ENCODE results near the gene ARF6. TPM values are rescaled to one million over a fixed set of nuclear protein-coding genes. Genes with fewer than 3 reads are reported as not detected.
A peak's percentile ranks its signal among the peaks of the same experiment; 100 is the strongest.

Gene ARF6
- polyA plus RNA-seq, 2 of the 4 experiments (the other 2 are of a cell fraction) = 33.3 to 54.8 TPM

DNA sequence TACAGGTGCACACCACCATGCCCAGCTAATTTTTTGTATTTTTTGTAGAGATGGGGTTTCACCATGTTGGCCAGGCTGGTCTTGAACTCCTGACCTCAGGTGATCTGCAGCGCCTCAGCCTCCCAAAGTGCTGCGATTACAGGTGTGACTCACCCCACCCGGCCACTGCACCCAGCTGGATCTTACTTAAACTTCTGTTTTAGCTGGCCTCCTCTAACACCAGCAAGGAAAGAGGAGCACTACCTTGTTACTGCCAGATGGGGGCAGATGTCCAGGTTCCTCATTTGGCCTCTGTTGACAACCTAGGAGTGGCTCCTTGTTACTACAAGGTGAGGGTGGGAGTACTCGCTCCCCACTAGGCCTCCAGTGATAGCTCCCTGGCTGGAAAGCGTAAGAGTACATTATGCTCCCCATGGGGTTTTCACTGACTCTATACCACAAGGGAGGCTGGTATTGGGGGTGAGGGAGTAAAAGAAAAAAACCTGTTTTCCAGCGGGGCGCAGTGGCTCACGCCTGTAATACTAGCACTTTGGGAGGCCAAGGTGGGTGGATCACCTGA, 13.2 kb upstream of the ARF6 start (continued):
- TF ChIP-seq HOXA7 (CRISPR knock-in tag; IDR thresholded peaks at IDR 0.05) (no peak), JUN (IDR thresholded peaks at IDR 0.05) (no peak), ZFP36 (IDR thresholded peaks at IDR 0.05; ENCODE audit: borderline replicate concordance, partially characterized antibody) (no peak), FOSB (CRISPR knock-in tag; IDR thresholded peaks at IDR 0.05) (no peak), ZSCAN20 (CRISPR knock-in tag; IDR thresholded peaks at IDR 0.05) (no peak), RAD21 (conservative IDR thresholded peaks at IDR 0.05 in 1 of 2, IDR thresholded peaks at IDR 0.05 in 1 of 2) (peak; percentile 53 to 72)
- TF ChIP-seq, protein P1, sequence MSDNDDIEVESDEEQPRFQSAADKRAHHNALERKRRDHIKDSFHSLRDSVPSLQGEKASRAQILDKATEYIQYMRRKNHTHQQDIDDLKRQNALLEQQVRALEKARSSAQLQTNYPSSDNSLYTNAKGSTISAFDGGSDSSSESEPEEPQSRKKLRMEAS (IDR thresholded peaks at IDR 0.05) = 0 out of 2 replicates have a peak, but pooled peaks have one; percentile 17
- TF ChIP-seq, protein P2, sequence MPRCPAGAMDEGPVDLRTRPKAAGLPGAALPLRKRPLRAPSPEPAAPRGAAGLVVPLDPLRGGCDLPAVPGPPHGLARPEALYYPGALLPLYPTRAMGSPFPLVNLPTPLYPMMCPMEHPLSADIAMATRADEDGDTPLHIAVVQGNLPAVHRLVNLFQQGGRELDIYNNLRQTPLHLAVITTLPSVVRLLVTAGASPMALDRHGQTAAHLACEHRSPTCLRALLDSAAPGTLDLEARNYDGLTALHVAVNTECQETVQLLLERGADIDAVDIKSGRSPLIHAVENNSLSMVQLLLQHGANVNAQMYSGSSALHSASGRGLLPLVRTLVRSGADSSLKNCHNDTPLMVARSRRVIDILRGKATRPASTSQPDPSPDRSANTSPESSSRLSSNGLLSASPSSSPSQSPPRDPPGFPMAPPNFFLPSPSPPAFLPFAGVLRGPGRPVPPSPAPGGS (IDR thresholded peaks at IDR 0.05) = no peak
- TF ChIP-seq, protein P3, sequence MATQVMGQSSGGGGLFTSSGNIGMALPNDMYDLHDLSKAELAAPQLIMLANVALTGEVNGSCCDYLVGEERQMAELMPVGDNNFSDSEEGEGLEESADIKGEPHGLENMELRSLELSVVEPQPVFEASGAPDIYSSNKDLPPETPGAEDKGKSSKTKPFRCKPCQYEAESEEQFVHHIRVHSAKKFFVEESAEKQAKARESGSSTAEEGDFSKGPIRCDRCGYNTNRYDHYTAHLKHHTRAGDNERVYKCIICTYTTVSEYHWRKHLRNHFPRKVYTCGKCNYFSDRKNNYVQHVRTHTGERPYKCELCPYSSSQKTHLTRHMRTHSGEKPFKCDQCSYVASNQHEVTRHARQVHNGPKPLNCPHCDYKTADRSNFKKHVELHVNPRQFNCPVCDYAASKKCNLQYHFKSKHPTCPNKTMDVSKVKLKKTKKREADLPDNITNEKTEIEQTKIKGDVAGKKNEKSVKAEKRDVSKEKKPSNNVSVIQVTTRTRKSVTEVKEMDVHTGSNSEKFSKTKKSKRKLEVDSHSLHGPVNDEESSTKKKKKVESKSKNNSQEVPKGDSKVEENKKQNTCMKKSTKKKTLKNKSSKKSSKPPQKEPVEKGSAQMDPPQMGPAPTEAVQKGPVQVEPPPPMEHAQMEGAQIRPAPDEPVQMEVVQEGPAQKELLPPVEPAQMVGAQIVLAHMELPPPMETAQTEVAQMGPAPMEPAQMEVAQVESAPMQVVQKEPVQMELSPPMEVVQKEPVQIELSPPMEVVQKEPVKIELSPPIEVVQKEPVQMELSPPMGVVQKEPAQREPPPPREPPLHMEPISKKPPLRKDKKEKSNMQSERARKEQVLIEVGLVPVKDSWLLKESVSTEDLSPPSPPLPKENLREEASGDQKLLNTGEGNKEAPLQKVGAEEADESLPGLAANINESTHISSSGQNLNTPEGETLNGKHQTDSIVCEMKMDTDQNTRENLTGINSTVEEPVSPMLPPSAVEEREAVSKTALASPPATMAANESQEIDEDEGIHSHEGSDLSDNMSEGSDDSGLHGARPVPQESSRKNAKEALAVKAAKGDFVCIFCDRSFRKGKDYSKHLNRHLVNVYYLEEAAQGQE (IDR thresholded peaks at IDR 0.05) = no peak

- FAIRE-seq (no peak), DNase-seq (ENCODE audit: low read depth in 1 of 2, low spot score in 1 of 2) (no peak), ATAC-seq (peak; percentile 37 to 51; a peak in 3 of 6 replicates)
- POLR2A ChIA-PET = interaction anchor here (0.6 to 1.4 kb wide), 4 partner anchors 12 to 113 kb away, joined by 3 to 7 read pairs (median 4); no protein-coding TSS in a partner anchor
- WGBS (ENCODE audit: missing lambda C conversion rate) = 75% methylated on average over 9 of the region's 9 CpGs
- Histone ChIP-seq H3K4me3 (no peak overlapping the region), H3K27ac (peak overlapping the region in 1 of 2 experiments; percentile 38; a peak in 2 of 6 replicates), H3K4me1 (0 out of 3 replicates have a peak, but pooled peaks cover 3% of the 10 kb centered on the region), H3K9me3 (no peaks in the 10 kb centered on the region), H3K4me2 (no peak overlapping the region)
- CTCF ChIA-PET = interaction anchor here (0.9 to 2.3 kb wide), 26 partner anchors 9 to 233 kb away, joined by 3 to 26 read pairs (median 6); partner anchors contain the start of gene ARF6
- no peak for TF ChIP-seq CBX8 (IDR thresholded peaks at IDR 0.05)
- no peak for TF ChIP-seq CBX2 (IDR thresholded peaks at IDR 0.05; ENCODE audit: borderline replicate concordance, low read depth)
- no peak for TF ChIP-seq CHD4 (IDR thresholded peaks at IDR 0.05; ENCODE audit: borderline replicate concordance)
- no peak for TF ChIP-seq JUNB (IDR thresholded peaks at IDR 0.05)
- TF ChIP-seq FOSL2 (IDR thresholded peaks at IDR 0.05) = no peak
- TF ChIP-seq FOSL2 (CRISPR knock-in tag; IDR thresholded peaks at IDR 0.05) = no peak
- TF ChIP-seq FOSB (CRISPR knock-in tag; IDR thresholded peaks at IDR 0.05) = no peak
- TF ChIP-seq ZNF302 (CRISPR knock-in tag; IDR thresholded peaks at IDR 0.05) = no peak
- no peak for TF ChIP-seq PHF8 (IDR thresholded peaks at IDR 0.05; ENCODE audit: borderline replicate concordance, low read depth)
- TF ChIP-seq POLR2A (IDR thresholded peaks at IDR 0.05; ENCODE audit: low read length) = no peak
- TF ChIP-seq RARB (CRISPR knock-in tag; IDR thresholded peaks at IDR 0.05) = no peak
- TF ChIP-seq TFCP2L1 (CRISPR knock-in tag; IDR thresholded peaks at IDR 0.05) = no peak
- TF ChIP-seq, protein P1 (IDR thresholded peaks at IDR 0.05) = no peak
- TF ChIP-seq RNF2 (IDR thresholded peaks at IDR 0.05; ENCODE audit: borderline replicate concordance, low read depth) = no peak
- TF ChIP-seq, protein P4, sequence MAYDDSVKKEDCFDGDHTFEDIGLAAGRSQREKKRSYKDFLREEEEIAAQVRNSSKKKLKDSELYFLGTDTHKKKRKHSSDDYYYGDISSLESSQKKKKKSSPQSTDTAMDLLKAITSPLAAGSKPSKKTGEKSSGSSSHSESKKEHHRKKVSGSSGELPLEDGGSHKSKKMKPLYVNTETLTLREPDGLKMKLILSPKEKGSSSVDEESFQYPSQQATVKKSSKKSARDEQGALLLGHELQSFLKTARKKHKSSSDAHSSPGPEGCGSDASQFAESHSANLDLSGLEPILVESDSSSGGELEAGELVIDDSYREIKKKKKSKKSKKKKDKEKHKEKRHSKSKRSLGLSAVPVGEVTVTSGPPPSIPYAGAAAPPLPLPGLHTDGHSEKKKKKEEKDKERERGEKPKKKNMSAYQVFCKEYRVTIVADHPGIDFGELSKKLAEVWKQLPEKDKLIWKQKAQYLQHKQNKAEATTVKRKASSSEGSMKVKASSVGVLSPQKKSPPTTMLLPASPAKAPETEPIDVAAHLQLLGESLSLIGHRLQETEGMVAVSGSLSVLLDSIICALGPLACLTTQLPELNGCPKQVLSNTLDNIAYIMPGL (CRISPR knock-in tag; IDR thresholded peaks at IDR 0.05; ENCODE audit: borderline replicate concordance) = no peak
Measured at GRCh38 chr14:49880267-49881064, 12.4 kb upstream of the ARF6 start.

Data from A549 (cell line).